RCC 7860 (cell line): Measurements from ENCODE around the gene WFDC10A.
"Not testable (repeated sequence)": the region's sequence is repeated elsewhere in the genome, so short reads cannot be mapped to it uniquely, and the experiment has no call there.

Source experiments
- DNase-seq: peaks from one replicate; pipeline ENCODE4 v3.0.0-alpha.2; 2015; ENCODE audit warnings: low spot score
- FAIRE-seq: peaks from 2 replicates; lab custom pipeline; 2012; peaks lifted over from hg19 to GRCh38; lab: Jason Lieb, UNC

WFDC10A gene

DNA sequence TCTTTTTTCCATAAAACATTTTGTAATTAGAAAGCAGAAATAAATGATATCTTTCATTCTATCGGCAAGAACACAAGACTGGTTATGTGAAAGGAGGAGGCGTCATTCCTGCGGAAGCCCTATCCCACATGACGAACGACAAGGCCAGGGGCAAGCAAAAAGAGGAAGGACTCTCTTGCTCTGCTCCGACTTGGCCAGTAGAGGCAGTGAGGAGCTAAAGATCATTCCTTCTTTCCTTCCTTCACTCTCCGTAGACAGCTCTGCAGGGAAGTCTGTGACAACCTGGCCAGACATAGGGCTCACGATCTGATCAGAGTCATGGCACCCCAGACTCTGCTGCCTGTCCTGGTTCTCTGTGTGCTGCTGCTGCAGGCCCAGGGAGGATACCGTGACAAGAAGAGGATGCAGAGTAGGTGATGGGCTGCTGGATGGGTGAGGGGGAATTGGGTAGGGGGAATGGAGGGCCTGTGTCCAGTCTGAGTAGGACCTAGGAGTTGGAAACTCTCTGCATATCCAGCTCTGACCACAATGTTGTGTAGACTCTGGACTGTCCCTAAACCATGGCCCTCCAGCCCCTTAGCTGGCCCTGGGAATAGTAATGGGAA is at the start of gene WFDC10A:
WFDC10A (plus strand) TSS at position 244 of the 605 bp plus-strand sequence; CDS start at position 319, 75 bp downstream.
- DNase-seq (peak; percentile 49), FAIRE-seq (no peak)

DNA sequence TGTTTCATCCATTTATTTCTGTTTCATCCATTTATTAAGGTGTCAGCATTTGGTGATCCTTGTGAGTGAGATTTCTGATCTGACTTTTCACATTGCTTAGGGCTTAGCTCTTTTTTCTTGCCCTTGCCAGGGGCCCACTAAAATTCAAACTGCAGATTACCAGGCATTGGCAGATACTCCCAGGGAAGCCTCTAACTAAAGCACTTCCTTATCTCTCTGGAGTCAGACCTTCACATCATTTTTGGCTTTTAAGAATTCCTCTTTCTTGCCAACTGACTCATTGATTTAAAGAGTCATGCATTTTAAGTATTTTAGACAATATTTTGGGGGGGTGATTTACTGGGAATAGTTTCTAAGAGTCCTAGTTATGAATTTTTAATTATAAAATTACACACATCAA is 47.8 kb upstream of the WFDC10A start:
- DNase-seq (no peak), FAIRE-seq (no peak)

DNA sequence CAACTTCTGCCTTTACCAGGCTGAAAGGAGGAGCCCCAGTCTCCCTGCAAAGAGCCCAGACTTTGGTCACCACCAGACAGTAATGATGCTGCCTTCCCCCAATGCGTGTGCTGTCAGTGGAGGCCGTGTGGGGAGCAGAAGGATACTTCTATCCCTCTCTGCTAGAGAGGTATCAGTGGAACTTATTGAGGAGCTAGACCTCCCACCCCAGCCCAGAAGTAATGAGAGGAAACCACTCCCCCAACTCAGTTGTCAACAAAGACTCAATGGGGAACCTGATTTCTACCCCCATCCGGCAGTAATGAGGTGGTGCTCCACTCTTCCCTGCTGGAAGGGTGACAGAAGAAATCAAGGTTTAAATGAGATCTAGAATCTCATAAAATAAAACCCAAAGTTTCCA is 46.0 kb upstream of the WFDC10A start:
- no peak for FAIRE-seq

DNA sequence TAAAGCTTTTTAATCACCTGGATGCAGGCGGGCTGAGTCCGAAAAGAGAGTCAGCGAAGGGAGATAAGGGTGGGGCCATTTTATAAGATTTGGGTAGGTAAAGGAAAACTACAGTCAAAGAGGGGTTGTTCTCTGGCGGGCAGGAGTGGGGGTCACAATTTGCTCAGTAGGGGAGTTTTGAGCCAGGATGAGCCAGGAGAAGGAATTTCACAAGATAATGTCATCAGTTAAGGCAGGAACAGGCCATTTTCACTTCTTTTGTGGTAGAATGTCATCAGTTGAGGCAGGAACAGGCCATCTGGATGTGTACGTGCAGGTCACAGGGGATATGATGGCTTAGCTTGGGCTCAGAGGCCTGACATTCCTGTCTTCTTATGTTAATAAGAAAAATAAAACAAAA is 45.2 kb upstream of the WFDC10A start:
- DNase-seq, FAIRE-seq: not testable (repeated sequence)

More for the DNA sequence above, 46.0 kb upstream of the WFDC10A start:
- DNase-seq, result no peak

DNA sequence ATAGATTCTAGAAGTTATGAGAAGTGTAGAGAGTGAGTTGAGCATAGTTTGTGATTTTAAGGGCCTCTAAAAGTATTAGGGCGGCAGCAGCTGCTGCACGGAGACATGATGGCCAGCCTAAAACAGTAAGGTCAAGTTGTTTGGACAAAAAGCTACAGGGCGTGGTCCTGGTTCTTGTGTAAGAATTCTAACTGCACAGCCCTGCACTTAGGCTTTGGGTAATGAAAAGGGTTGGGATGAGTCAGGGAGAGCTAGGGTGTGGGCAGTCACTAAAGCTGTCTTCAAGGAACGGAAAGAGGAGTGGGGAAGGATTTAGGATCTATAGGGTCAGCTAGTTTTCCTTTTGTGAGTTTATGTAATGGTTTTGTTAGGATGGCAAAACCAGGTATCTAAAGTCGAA is 43.6 kb upstream of the WFDC10A start:
- DNase-seq, FAIRE-seq: not testable (repeated sequence)

DNA sequence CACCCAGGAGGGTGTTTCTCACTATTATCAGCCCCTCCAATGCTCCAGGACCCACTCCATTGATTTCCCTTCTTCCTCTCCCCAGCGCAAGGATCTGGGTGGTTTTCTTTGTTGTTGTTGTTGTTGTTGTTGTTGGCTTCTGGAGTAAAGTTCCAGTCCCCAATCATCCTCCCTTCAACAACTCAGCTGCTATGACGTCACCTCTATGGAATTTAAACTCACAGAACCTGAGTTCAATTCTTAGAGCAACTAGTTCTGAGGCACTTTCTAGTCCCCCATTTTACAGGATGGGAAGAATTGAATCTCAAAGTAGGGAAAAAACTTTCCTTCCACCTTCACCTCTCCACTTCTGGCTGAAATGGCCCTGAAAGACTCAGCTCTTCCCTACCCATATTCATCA is 40.7 kb upstream of the WFDC10A start:
- DNase-seq (no peak), FAIRE-seq (no peak)

DNA sequence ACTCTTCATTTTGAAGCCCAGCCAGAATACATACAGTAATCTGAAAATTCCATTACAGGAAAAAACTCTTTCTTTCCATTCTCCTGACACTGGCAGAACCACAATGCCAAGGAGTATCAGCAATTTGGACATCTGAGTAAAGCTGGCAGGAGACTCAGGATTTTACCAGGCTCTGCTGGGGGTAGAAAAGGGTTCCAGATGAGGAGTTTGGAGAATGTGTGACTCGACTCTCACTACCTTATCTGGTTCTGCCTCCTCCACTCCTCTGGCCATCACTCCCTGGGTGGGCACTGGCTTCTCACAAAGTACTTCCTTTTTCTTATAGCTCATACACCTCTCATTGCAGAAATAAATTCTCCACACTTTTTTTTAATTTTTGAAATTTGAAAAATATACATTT is 39.8 kb upstream of the WFDC10A start:
- DNase-seq (peak; percentile 66), FAIRE-seq (peak; percentile 75)

DNA sequence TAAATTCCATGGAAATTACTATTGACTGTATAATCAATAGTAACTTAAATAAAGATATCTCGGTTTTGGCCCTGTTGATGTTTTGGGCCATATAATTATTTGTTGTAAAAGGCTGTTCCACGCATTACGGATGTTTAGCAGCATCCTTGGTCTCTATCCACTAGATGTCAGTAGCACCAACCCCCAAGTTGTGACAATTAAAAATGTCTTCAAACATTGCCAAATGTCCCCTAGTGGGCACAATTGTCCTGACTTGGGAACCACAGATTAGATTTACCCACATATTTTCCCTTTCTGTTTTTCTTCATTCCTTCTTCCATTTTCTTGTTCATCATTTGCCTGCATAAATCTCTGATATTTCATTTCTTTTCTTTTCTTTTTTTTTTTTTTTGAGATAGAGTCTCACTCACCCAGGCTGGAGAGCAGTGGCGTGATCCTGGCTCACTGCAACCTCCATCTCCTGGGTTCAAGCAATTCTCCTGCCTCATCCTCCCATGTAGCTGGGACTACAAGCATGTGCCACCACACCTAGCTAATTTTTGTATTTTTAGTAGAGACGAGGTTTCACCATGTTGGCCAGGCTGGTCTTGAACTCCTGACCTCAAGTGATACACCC is 36.9 kb upstream of the WFDC10A start:
- FAIRE-seq (peak; percentile 85), DNase-seq (peak; percentile 49)

DNA sequence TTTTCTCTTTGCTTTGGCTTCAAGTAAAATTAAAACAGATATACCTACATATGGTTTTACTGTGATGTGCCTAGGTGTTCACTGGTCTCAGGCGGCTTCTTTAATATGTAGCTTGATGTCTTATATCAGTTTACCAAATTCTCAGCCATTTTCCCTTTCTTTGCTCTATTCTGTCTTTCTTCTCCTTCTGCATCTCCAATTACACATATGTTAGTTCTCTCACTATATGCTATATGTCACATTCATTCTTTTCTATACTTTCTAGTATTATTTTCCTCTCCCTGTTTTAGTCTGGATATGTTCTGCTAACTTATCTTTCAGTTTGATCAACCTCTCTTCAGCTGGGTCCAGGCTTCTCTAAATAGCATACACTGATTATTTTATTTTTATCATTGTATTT is 36.0 kb upstream of the WFDC10A start:
- FAIRE-seq (no peak), DNase-seq (no peak)

DNA sequence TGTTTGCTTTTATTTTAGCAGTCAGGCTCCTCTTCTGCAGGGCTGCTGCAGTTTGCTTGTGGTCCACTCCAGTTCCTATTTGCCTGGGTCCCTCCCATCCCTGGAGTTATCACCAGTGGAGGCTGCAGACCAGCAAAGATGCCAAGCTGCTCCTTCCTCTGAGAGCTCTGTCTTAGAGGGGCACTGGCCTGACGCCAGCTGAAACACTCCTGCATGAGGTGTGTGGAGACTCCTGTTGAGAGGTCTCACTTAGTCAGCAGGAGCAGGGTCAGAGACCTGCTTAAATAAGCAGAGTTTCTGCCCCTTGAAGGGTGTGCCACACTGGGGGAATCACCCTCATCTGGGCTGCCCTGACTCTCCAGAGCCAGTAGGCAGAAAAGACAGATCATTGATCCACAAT is 34.3 kb upstream of the WFDC10A start:
- DNase-seq (no peak), FAIRE-seq (no peak)

DNA sequence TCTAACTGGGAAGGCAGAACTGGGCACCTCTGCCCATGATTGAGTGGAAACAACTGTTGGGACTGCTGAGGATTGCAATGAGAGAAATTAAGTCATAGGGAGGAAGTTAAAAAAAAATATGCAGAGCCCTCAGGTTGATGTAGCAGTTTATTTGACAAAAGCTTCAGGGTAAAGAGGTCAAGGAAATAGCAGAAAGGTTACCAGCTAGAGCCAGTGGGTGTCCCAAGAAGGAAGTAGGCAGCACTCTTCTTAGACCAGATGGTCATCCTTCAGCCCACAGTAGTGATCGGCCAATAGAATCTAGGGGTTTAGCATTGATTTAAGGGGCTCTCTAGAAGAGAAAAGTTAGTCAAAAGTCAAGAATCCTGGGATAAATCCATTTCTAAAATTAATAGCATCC is 21.7 kb upstream of the WFDC10A start:
- DNase-seq (no peak), FAIRE-seq (no peak)

DNA sequence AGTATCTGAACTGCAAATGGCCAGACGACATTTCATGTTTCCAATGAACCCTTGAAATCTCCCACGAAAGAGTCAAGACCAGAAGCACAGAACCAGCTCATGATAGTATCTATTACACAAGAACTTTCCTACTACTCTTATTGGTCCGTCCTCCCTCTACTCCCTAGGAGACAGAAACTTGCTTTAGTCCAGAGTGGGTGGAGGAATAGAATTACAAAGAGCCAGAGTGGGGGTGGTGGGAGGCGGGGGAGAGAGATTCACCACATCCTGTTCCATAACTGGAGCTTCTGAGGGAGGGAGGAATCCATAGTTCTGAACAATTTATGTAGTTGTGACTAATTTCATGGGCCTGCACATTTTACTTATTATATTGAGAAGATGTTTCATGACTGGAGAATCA is 18.5 kb upstream of the WFDC10A start:
- DNase-seq, result peak; percentile 22
- no peak for FAIRE-seq

DNA sequence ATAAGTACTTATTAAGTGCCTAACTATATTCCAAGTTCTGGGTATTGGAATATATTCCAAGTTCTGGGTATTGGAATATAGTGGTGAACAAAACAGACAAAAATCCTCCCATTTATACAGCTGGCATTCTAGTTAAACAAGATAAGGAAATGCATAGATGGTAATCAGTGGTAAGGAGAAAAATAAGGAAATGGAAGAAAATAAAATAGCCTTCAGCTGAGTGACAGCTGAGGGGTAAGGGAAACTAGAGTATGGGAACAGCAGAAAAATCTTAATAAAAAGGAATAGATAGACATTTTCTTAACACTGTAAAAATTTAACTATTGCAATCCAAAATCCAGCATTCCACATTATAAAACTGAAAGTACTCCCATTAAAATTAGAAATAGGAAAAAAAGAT is 17.2 kb upstream of the WFDC10A start:
- DNase-seq (no peak), FAIRE-seq (no peak)

DNA sequence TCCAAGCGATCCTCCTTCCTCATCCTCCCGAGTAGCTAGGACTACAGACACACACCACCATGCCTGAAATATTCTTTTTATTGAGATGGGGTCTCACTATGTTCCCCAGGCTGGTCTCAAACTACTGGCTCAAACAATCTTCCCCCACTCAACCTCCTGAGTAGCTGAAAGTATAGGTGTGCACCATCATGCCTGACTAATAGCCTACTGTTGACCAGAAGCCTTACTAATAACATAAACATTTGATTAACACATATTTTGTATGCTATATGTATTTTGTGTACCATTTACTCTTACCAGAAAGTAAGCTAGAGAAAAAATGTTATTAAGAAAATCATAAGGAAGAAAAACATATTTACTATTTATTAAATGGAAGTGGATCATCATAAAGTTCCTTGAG is 11.9 kb upstream of the WFDC10A start:
- FAIRE-seq, result no peak

DNA sequence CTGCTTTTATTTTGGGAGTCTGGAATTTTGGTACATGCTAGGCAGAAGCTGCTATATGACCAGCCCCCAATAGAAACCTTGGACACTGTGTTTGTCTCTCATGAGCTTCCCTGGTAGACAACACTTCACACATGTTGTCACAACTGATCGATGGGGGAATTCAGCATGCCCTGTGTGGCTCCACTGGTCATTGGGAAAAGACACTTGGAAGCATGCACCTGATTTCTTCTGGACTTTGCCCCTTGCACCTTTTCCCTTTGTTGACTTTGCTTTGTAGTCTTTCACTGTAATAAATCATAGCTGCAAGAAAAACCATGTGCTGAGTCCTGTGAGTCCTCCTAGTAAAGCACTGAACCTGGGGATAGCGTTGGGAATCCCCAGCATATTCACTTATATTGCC is 7.9 kb upstream of the WFDC10A start:
- DNase-seq, result no peak
- no peak for FAIRE-seq

More for the DNA sequence above, 11.9 kb upstream of the WFDC10A start:
- DNase-seq, result no peak

DNA sequence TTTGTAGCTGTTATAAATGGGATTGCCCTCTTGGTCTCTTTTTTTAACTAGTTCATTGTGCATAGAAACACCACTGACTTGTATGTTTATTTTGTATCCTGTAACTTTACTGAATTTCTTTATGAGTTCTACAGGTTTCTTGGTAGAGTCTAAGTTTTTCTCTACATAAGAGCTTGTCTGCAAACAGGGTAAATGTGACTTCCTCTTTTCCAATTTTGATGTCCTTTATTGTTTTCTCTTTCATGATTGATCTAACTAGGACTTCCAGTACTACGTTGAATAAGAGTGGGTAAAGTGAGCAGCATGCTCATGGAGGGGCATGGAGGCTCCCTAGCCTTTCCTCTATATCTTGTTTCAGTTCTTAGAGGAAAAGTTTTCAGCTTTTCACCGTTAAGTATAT is 3.0 kb upstream of the WFDC10A start:
- DNase-seq, result no peak
- FAIRE-seq, result no peak

DNA sequence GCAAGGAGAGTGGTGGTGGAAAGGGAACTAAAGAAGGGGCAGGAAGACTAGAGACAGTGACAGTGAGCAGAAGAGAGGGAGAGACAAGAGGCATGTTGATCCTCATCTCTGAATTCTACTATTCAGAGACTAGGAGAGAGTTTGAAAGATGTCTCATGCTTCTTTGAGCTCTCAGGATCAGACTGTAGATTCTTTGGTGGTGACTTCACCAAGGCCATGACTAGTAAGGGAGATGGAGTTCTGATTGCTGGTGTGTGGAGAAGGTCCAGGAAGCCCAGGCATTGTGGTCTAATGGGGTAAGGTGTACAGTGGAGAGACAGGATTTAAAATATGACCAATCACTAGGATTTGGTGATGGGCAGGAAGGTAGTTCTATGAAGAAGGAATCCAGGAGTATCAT is 832 bp downstream of the WFDC10A start:
- FAIRE-seq, result no peak
- no peak for DNase-seq

DNA sequence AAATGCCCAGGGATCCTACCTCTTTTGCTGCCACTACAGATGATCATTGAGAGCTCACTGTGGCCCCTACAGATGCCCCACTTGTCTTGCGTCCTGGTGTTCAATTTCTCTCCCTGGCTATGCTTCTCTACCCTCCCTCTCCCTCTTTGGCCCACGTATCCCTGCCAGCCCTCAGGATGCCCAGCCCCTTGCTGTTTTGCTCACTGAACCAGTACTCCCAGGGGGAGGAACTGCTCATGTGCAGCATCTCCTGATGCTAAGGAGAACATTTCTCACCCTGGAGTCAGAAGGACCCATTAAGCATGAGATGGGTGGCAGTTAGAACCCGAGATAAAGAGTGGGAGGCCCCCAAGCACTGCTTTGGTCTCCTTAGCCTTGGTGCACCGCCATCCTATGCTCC is 1.6 kb downstream of the WFDC10A start, which contains the start of gene WFDC9:
WFDC9 (minus strand) TSS at position 101 of the 400 bp plus-strand sequence. CDS start 21,103 bp downstream, outside the sequence.
- FAIRE-seq (no peak), DNase-seq (no peak)

DNA sequence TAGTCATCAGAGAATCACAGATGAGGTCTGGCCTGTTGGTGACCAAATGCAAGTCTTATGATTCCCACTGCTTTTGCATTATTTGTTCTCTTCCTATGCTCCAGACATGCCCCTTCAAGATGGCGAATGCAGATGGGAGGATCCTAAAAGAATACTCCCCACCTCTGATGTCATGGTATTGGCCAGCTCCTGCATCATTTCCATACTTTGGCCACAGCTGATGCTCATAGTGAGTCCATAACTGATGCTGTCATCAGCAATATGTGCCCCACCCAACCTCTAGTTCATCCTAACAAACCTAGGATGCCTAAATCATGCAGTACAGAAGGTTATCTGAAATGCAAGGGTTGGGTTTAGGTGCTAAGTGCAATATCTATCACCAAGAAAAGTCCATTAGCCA is 7.0 kb downstream of the WFDC10A start:
- no peak for FAIRE-seq

DNA sequence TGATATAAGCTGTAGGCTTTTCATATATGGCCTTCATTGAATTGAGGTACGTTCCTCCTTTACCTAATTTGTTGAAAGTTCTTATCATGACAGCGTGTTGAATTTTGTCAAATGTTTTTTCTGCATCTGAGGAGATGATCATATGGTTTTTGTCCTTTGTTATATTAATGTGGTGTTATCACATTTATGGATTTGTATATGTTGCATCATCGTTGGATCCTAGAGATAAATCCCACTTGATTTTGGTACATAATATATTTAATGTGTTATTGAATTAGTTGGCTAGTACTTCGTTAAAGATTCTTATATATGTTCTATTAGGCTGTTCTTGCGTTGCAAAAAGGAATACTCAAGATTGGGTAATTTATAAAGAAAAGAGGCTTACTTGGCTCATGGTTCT is 10.1 kb downstream of the WFDC10A start:
- DNase-seq, result no peak
- FAIRE-seq, result no peak

More for the DNA sequence above, 7.0 kb downstream of the WFDC10A start:
- DNase-seq, result no peak

DNA sequence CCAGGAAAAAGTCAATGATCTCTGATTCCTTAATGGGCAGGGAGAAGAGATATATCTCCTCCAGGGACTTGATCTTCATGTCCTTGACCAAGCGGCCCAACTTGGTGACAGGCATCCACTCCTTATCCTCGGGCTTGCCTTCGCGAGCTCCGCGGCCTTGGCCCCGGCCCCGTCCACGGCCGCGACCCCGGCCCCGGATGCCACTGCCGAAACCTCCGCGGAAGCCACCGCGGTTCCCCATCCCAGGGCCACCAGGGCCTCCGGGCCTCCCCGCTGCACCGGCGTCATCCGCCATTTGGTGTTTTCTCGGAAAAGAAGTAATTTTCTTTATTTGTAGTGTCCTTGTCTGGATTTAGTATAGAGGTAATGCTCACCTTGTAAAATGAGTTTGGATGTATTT is 11.5 kb downstream of the WFDC10A start:
- not testable (repeated sequence) for FAIRE-seq

DNA sequence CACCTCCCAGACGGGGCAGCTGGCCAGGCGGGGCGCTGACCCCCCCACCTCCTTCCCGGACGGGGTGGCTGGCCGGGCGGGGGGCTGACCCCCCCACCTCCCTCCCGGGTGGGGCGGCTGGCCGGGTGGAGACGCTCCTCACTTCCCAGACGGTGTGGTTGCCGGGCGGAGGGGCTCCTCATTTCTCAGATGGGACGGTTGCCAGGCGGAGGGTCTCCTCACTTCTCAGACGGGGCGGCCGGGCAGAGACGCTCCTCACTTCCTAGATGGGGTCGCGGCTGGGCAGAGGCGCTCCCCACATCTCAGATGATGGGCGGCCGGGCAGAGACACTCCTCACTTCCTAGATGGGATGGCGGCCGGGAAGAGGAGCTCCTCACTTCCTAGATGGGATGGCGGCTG is 16.3 kb downstream of the WFDC10A start:
- not testable (repeated sequence) for FAIRE-seq, DNase-seq

More for the DNA sequence above, 11.5 kb downstream of the WFDC10A start:
- not testable (repeated sequence) for DNase-seq
